H1 (cell line): ENCODE data around the gene EIF2B5. TPM values are rescaled to one million over a fixed set of nuclear protein-coding genes. Genes with fewer than 3 reads are reported as not detected.

Experiments
- CBX5 ChIP-seq: fragments of 300-800, 300-1000 bp; sonication (generic); IDR thresholded peaks from 2 replicates; pipeline ENCODE4 v1.7.1; 2016; ENCODE audit warnings: antibody characterized with exemption, low read length, low read depth
- FOSL1 ChIP-seq: IDR thresholded peaks from 2 replicates; pipeline ENCODE4 v1.6.1; 2011; ENCODE audit warnings: mild to moderate bottlenecking, low read depth, low read length, moderate library complexity; ENCODE audit not compliant: insufficient read depth
- polyA plus RNA-seq, 7 experiments: library from polyadenylated mRNA; depleted of rRNA in 3 of 7; stranded (reverse) in 5 of 7; unstranded in 2 of 7; fragments of >200 nt in 5 of 7; fragments of 200-250 nt in 2 of 7; gene quantifications; 1 replicate in 5 of 7; 2 replicates in 1 of 7; 4 replicates in 1 of 7; pipeline versions ENCODE4 v1.2.1 to v1.2.3, GENCODE V29; 2011 to 2013; ENCODE audit warnings: missing spikeins in 2 of 7, mixed read lengths in 2 of 7
- total RNA-seq: library from RNA; stranded (reverse); fragmentation: NEBNext Ultra II Directional; extraction: Animal tissue kit (Norgen Biotek cat#: 25700); gene quantifications from 2 replicates; pipeline ENCODE4 v1.2.1, GENCODE V29; 2021

Gene EIF2B5
- total and polyA plus RNA-seq, 2 of the 8 experiments (the other 6 are each of a cell fraction or from before 2014, with no cell fraction given), result 33.1 to 40.0 TPM

DNA sequence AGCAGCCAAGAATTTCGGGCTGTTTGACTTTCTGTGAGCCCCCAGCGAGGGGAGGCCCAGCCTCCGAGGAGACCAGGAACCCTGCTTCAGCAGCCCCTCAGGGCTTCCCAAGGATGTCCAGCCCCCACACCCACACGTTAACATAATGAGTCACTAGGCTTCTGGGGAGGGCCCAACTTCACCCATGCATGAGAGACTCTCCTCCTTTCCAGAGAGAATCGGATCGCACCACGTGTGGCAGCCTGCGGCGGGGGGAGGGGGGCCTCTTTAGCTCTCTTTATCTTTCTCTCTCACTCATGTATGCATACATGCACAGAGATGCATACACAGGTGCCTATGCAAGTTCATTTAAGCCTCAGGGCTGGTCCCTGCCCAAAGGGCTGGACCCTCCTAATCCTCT is 36.4 kb downstream of the EIF2B5 start (continued):
- TF ChIP-seq FOSL1 (no peak), CBX5 (no peak)
- TF ChIP-seq, all 59 proteins: peak for 0
